GM12873 (cell line): Measurements from ENCODE around the gene RBM42.

Experiments used
- TF ChIP-seq, protein P1 (sequence below): IDR thresholded peaks from 2 replicates; pipeline ENCODE4 v1.5.1; 2012; ENCODE audit warnings: low read depth, mild to moderate bottlenecking, moderate library complexity, low read length, control low read depth; ENCODE audit not compliant: insufficient read depth; ENCODE audit errors: missing control alignments

The RBM42 gene

GRCh38 chr19:35669974-35670373 is 41.1 kb downstream of the RBM42 start:
- TF ChIP-seq, protein P1, sequence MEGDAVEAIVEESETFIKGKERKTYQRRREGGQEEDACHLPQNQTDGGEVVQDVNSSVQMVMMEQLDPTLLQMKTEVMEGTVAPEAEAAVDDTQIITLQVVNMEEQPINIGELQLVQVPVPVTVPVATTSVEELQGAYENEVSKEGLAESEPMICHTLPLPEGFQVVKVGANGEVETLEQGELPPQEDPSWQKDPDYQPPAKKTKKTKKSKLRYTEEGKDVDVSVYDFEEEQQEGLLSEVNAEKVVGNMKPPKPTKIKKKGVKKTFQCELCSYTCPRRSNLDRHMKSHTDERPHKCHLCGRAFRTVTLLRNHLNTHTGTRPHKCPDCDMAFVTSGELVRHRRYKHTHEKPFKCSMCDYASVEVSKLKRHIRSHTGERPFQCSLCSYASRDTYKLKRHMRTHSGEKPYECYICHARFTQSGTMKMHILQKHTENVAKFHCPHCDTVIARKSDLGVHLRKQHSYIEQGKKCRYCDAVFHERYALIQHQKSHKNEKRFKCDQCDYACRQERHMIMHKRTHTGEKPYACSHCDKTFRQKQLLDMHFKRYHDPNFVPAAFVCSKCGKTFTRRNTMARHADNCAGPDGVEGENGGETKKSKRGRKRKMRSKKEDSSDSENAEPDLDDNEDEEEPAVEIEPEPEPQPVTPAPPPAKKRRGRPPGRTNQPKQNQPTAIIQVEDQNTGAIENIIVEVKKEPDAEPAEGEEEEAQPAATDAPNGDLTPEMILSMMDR: no peak

- TF ChIP-seq, protein P1: no peak
These were observed 41.9 kb downstream of the RBM42 start for GRCh38 chr19:35670686-35671085.

- TF ChIP-seq, protein P1: no peak
These were observed 43.0 kb downstream of the RBM42 start for GRCh38 chr19:35671818-35672217.

- TF ChIP-seq, protein P1: no peak
These were observed 44.4 kb downstream of the RBM42 start for GRCh38 chr19:35673121-35673804.

GRCh38 chr19:35675589-35676140 is 46.8 kb downstream of the RBM42 start:
- TF ChIP-seq, protein P1: no peak
